C4-2B (cell line): ENCODE measurements around the gene KIAA0753.

Source experiments
- ZFX ChIP-seq: fragments of 450-650 bp; IDR thresholded peaks from 2 replicates; pipeline ENCODE4 v1.6.1; 2017
- TF ChIP-seq, protein P1 (sequence below): fragments of 450-650 bp; conservative IDR thresholded peaks from 2 replicates; pipeline ENCODE4 v1.5.1; 2017; ENCODE audit warnings: mild to moderate bottlenecking

- TF ChIP-seq, protein P1, sequence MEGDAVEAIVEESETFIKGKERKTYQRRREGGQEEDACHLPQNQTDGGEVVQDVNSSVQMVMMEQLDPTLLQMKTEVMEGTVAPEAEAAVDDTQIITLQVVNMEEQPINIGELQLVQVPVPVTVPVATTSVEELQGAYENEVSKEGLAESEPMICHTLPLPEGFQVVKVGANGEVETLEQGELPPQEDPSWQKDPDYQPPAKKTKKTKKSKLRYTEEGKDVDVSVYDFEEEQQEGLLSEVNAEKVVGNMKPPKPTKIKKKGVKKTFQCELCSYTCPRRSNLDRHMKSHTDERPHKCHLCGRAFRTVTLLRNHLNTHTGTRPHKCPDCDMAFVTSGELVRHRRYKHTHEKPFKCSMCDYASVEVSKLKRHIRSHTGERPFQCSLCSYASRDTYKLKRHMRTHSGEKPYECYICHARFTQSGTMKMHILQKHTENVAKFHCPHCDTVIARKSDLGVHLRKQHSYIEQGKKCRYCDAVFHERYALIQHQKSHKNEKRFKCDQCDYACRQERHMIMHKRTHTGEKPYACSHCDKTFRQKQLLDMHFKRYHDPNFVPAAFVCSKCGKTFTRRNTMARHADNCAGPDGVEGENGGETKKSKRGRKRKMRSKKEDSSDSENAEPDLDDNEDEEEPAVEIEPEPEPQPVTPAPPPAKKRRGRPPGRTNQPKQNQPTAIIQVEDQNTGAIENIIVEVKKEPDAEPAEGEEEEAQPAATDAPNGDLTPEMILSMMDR: no peak
- no peak for TF ChIP-seq ZFX
Measured at GRCh38 chr17:6567528-6568183, 72.9 kb downstream of the KIAA0753 start.
